Osteoblast (primary cell): ENCODE measurements around the gene SVOP. TPM values are rescaled to one million over a fixed set of nuclear protein-coding genes. Genes with fewer than 3 reads are reported as not detected.
A peak's percentile ranks its signal among the peaks of the same experiment; 100 is the strongest.

ENCODE experiments used
- DNase-seq: peaks from one replicate; pipeline ENCODE4 v3.0.0; 2011; ENCODE audit warnings: low spot score, mixed read lengths; ENCODE audit not compliant: insufficient read length; ENCODE audit errors: missing footprints
- H2AFZ ChIP-seq: 2 replicates; pipeline ENCODE4 v1.6.0; 2011; ENCODE audit warnings: mild to moderate bottlenecking, low read length
- H3K27ac ChIP-seq: 2 replicates; pipeline ENCODE4 v1.5.1; 2011; ENCODE audit warnings: mild to moderate bottlenecking, low read depth, low read length, moderate library complexity
- H3K27me3 ChIP-seq: 2 replicates; pipeline ENCODE4 v1.6.0; 2012; ENCODE audit warnings: mild to moderate bottlenecking, control low read depth, inconsistent platforms, low read length, moderate library complexity; ENCODE audit not compliant: insufficient read depth
- H3K36me3 ChIP-seq: 2 replicates; pipeline ENCODE4 v1.5.1; 2011; ENCODE audit warnings: mild to moderate bottlenecking, low read length, control low read depth, moderate library complexity; ENCODE audit not compliant: insufficient read depth
- H3K4me1 ChIP-seq: 2 replicates; pipeline ENCODE4 v1.5.1; 2011; ENCODE audit warnings: mild to moderate bottlenecking, low read length, control low read depth, moderate library complexity; ENCODE audit not compliant: insufficient read depth
- H3K4me2 ChIP-seq: 2 replicates; pipeline ENCODE4 v1.6.0; 2011; ENCODE audit warnings: mild to moderate bottlenecking, low read length; ENCODE audit not compliant: insufficient read depth
- H3K4me3 ChIP-seq: fragments of 200-600 bp; sonication (generic); 3 replicates; pipeline ENCODE4 v1.5.1; 2012; ENCODE audit warnings: mild to moderate bottlenecking, low read length, inconsistent platforms; ENCODE audit not compliant: insufficient read depth
- H3K79me2 ChIP-seq: 2 replicates; pipeline ENCODE4 v1.6.0; 2012; ENCODE audit warnings: mild to moderate bottlenecking, low read length, control low read depth, inconsistent platforms; ENCODE audit not compliant: insufficient read depth
- H3K9me3 ChIP-seq: 2 replicates; pipeline ENCODE4 v1.5.1; 2011; ENCODE audit warnings: low read depth, low read length, control low read depth
- H4K20me1 ChIP-seq: 2 replicates; pipeline ENCODE4 v1.6.0; 2012; ENCODE audit warnings: mild to moderate bottlenecking, low read length, control low read depth; ENCODE audit not compliant: insufficient read depth
- CTCF ChIP-seq: IDR thresholded peaks from 2 replicates; pipeline ENCODE4 v1.5.1; 2011; ENCODE audit warnings: mild to moderate bottlenecking, low read depth, low read length, moderate library complexity; ENCODE audit errors: extremely low read depth
- total RNA-seq: library from RNA; depleted of rRNA; stranded (reverse); fragments of >200 nt; gene quantifications from 2 replicates; pipeline ENCODE4 v1.2.3, GENCODE V29; 2012

Gene SVOP
- total RNA-seq, 1 donor: not detected

- H3K79me2 ChIP-seq: no peaks in the 10 kb centered on the region
- no peak overlapping the region for H3K4me3 ChIP-seq
- no peak overlapping the region for H3K4me2 ChIP-seq
- H3K27ac ChIP-seq: no peak overlapping the region
- no peaks in the 10 kb centered on the region for H4K20me1 ChIP-seq
- TF ChIP-seq CTCF: no peak
- H3K36me3 ChIP-seq: no peaks in the 10 kb centered on the region
- no peak overlapping the region for H2AFZ ChIP-seq
- DNase-seq: no peak
- no peaks in the 10 kb centered on the region for H3K4me1 ChIP-seq
- H3K27me3 ChIP-seq: peaks cover 17% of the 10 kb centered on the region
- no peaks in the 10 kb centered on the region for H3K9me3 ChIP-seq
Measured at GRCh38 chr12:108935159-108935763, 85.6 kb downstream of the SVOP start.

- Histone ChIP-seq H3K4me1 (no peaks in the 10 kb centered on the region), H3K9me3 (no peaks in the 10 kb centered on the region), H3K79me2 (no peaks in the 10 kb centered on the region), H3K27ac (no peak overlapping the region), H4K20me1 (no peaks in the 10 kb centered on the region), H3K36me3 (no peaks in the 10 kb centered on the region), H3K4me3 (no peak overlapping the region), H2AFZ (no peak overlapping the region), H3K27me3 (peaks cover 12% of the 10 kb centered on the region), H3K4me2 (no peak overlapping the region)
- DNase-seq: peak; percentile 26
- TF ChIP-seq CTCF: no peak
Measured at GRCh38 chr12:108933949-108934348, 86.9 kb downstream of the SVOP start.

GRCh38 chr12:108930756-108931155 lies 90.1 kb downstream of the SVOP start:
- Histone ChIP-seq H3K4me3 (no peak overlapping the region), H3K27ac (no peak overlapping the region), H3K36me3 (no peaks in the 10 kb centered on the region)

GRCh38 chr12:108930155-108930554 lies 90.7 kb downstream of the SVOP start:
- no peak overlapping the region for H3K27ac ChIP-seq
- no peak overlapping the region for H3K4me3 ChIP-seq
- H3K4me2 ChIP-seq: no peak overlapping the region
- DNase-seq: no peak
- TF ChIP-seq CTCF: no peak
- no peaks in the 10 kb centered on the region for H3K4me1 ChIP-seq
- no peaks in the 10 kb centered on the region for H3K79me2 ChIP-seq
- H3K36me3 ChIP-seq: no peaks in the 10 kb centered on the region
- no peaks in the 10 kb centered on the region for H3K9me3 ChIP-seq
- no peaks in the 10 kb centered on the region for H4K20me1 ChIP-seq
- H2AFZ ChIP-seq: no peak overlapping the region
- peaks cover 6% of the 10 kb centered on the region for H3K27me3 ChIP-seq

More at GRCh38 chr12:108930756-108931155, 90.1 kb downstream of the SVOP start:
- Histone ChIP-seq H3K4me1 (no peaks in the 10 kb centered on the region), H4K20me1 (no peaks in the 10 kb centered on the region), H2AFZ (no peak overlapping the region), H3K9me3 (no peaks in the 10 kb centered on the region), H3K27me3 (peaks cover 6% of the 10 kb centered on the region), H3K4me2 (no peak overlapping the region), H3K79me2 (no peaks in the 10 kb centered on the region)
- DNase-seq: peak; percentile 26
- TF ChIP-seq CTCF: no peak
